Right lobe of liver (tissue), 4 donors: ENCODE measurements around the gene ARHGEF38.

ENCODE experiments used
- CTCF ChIP-seq, 4 donors: fragments of 200-600 bp in 3 of 4; fragments of 450-650 bp in 1 of 4; IDR thresholded peaks; one replicate each; pipeline versions ENCODE4 v1.5.1 to v1.8.0; 2016 to 2022; ENCODE audit warnings: antibody characterized with exemption in 4 of 4, mild to moderate bottlenecking in 2 of 4
- POLR2A ChIP-seq: fragments of 450-650 bp; IDR thresholded peaks from one replicate; pipeline ENCODE4 v1.6.1; 2017; ENCODE audit warnings: antibody characterized with exemption, mild to moderate bottlenecking
- donor health status: DM: no; HTN: no; CAD: no.
- donor health status: DM: no; HTN: no; CAD: no.
- donor health status: DM: no; HTN: yes; CAD: no.

- no peak for TF ChIP-seq CTCF (IDR thresholded peaks at IDR 0.05)
- no peak for TF ChIP-seq POLR2A
Observed at GRCh38 chr4:105536601-105537000, 15.8 kb upstream of the ARHGEF38 start.
